T47D (cell line): ENCODE data around the gene EFHB.
A peak's percentile ranks its signal among the peaks of the same experiment; 100 is the strongest.

Experiments
- DNase-seq, 2 experiments: peaks; one replicate each; pipeline versions ENCODE4 v3.0.0 to v3.0.0-alpha.2; 2011 to 2012; ENCODE audit warnings: low read depth in 1 of 2, low spot score in 1 of 2
- JUND ChIP-seq: IDR thresholded peaks from 2 replicates; pipeline ENCODE4 v1.6.1; 2012; ENCODE audit warnings: low read depth
- in situ Hi-C: cut with HindIII; loops from 2 replicates; pipeline ENCODE4 v1.10.0; 2016; ENCODE audit warnings: low sequenced_read_pairs, low pct_unique_long_range_greater_than_20kb

EFHB gene

DNA sequence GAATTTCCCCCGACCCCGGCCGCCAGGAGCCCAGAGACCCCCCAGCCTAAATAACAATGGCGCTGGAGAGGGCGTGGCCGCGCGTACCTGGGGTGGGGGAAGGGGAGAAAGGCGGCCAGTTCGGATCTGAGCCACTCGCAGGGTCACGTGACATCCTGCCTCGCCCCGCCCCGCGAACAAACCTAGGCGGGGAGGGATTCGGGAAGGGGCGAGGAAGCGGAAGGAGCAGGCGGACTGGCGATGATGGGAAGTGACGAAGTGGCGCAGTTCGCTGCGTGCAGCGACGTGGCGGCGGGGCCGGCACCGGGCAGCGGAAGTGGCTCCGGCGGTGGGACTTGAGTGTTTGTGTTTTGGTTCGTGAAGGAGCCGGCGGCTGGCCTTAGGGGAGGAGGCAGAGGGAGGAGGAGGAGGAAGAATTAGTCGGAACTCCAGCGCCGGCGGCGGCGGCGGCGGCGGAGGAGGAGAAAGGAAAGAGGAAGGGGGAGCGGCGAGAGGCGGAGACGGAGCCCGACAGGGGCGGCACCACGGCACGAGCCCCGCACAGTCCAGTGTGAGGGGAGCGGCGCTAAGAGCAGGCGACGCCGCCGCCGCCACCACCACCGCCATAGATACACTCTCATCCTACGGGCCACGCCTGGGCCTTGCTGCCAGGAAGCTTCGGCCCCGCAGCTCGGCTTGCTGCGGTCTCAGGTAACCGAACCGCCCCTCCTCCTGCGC lies 13.0 kb upstream of the EFHB start, which contains the start of gene RAB5A:
Gene RAB5A, plus strand, starts transcription at position 266 of the 717 bp plus-strand sequence. CDS start 3,802 bp downstream, outside the sequence.
- TF ChIP-seq JUND = no peak
- DNase-seq = peak; percentile 92 to 99
- in situ Hi-C loops = no loop called here

DNA sequence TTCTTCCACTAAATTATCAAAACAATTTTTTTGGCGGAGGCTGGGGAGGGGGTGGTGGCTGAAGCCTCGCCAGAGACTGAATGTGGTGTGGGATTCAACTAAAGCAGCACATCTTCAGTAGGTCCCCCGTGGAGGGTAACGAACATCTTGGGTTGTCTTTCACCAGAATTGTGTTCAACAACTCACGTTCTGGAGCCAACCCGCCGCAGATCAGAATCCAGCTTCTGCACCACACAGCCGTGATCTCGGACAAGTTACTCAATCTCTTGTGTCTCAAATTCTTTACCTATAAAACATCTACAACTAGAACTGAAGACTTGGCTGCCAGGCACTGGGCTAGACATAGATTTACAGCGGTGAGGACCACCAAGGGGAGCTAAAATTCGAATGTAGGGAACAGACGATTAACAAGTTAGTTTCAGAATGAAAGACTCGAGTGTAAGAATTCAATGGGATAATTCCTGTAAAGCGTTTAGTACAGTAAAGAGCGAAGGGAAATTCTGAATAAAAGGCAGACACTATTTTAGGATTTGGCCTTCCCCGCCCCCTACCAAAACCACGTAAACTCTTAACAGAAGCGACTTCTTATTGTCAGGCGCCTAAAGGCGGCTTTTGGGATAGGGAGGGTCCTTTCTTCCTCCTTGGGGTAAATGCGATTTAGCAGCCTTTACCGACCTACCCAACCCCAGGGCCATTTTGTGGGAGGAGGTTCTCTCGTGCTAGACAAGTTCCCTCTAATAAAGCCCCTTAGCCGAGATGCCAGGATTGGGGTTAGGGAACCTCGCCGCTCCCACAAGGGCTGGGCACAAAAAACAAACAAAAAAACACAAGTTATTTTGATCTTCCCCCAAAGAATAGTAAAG lies 12.2 kb upstream of the EFHB start:
- DNase-seq = peak in 1 of 2 experiments; percentile 33
- no peak for TF ChIP-seq JUND
- in situ Hi-C loops = no loop called here

- in situ Hi-C loops = no loop called here
- peak in 1 of 2 experiments; percentile 15 for DNase-seq
- no peak for TF ChIP-seq JUND
Measured at GRCh38 chr3:19945534-19945933, 11.5 kb upstream of the EFHB start.

DNA sequence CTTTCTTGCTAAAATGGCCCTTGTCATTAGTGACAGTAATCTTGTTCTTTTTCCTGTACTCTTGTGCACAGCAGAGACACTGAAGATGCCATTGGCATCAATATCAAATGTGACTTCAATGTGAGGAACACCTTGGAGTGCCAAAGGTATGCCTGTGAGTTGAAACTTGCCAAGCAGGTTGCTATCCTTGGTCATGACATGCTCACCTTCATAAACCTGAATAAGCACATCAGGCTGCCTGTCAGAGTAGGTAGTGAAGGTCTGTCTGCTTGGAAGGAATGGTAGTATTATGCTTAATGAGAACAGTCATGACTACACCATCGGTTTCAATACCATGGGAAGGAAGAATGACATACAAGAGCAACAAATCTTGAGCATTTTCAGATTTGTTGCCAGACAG lies 6.6 kb upstream of the EFHB start:
- in situ Hi-C loops = no loop called here
- TF ChIP-seq JUND = no peak
- DNase-seq = peak in 1 of 2 experiments; percentile 37

GRCh38 chr3:19938295-19938627 lies 4.2 kb upstream of the EFHB start:
- DNase-seq = no peak
- in situ Hi-C loops = no loop called here
- TF ChIP-seq JUND = no peak

GRCh38 chr3:19937459-19938294 lies 3.7 kb upstream of the EFHB start:
- TF ChIP-seq JUND = no peak
- in situ Hi-C loops = no loop called here
- DNase-seq = no peak

- in situ Hi-C loops = no loop called here
- TF ChIP-seq JUND = no peak
- DNase-seq = no peak
Measured at GRCh38 chr3:19932422-19932821, 1.6 kb downstream of the EFHB start.

GRCh38 chr3:19931767-19932188 lies 2.2 kb downstream of the EFHB start:
- in situ Hi-C loops = no loop called here
- no peak for TF ChIP-seq JUND
- no peak for DNase-seq

GRCh38 chr3:19931180-19931692 lies 2.8 kb downstream of the EFHB start:
- no peak for TF ChIP-seq JUND
- in situ Hi-C loops = no loop called here
- DNase-seq = no peak

DNA sequence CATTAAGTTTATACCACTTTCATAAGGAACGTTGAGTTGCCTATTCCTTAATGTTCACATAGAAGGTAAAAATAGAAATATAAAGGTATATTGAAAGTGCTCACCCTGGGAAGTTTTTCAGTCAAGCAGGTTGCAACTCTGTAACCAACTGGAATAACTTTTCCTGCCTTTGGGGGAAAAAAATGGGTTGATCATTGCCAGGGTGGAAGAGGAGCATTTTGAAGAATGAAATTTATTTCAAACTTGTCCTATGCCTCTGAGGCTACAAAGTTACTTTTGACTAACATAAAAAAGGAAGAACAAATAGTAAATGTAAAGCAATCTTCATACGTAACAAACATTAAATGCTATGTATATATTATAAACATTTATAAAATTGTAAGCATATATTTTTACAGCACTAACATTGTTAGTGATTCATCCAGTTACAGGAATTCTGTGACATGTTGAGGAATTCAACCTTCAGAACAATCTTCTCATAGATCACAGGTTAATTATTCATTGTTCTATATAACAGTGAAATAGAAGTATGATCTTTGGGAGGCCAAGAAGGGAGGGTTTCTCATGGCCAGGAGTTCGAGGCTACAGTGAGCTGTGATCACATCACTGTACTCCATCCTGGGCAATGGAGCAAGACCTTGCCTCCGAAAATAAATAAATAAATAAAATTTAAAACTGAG lies 13.5 kb downstream of the EFHB start:
- no peak for DNase-seq
- TF ChIP-seq JUND = no peak
- in situ Hi-C loops = no loop called here

DNA sequence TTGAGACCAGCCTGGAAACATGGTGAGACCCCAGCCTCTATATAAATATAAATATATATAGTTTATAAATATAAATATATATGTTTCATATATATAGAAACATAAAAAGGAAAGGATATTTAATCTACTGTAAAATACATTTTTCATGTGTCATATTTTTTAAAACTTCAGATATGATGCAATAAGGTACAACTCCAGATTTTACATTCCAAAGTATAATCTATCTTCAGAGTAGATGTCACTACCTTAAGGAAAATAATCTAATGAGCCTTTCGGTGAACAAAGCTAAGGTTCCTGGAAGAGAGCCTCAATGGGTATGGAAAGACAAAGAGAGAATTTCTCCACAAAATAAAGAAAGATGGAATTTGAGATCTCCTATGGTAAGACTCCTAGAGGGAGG lies 16.9 kb downstream of the EFHB start:
- no peak for TF ChIP-seq JUND

GRCh38 chr3:19911452-19911851 lies 22.6 kb downstream of the EFHB start:
- no peak for TF ChIP-seq JUND
- in situ Hi-C loops = no loop called here
- DNase-seq = no peak

More for the DNA sequence above, 16.9 kb downstream of the EFHB start:
- DNase-seq = no peak
- in situ Hi-C loops = no loop called here
